Measurements from ENCODE around the gene DNAH9. TPM values are rescaled to one million over a fixed set of nuclear protein-coding genes. Genes with fewer than 3 reads are reported as not detected.

The DNAH9 gene
- total RNA-seq, 1 donor from 2014 or later, result not detected

DNA sequence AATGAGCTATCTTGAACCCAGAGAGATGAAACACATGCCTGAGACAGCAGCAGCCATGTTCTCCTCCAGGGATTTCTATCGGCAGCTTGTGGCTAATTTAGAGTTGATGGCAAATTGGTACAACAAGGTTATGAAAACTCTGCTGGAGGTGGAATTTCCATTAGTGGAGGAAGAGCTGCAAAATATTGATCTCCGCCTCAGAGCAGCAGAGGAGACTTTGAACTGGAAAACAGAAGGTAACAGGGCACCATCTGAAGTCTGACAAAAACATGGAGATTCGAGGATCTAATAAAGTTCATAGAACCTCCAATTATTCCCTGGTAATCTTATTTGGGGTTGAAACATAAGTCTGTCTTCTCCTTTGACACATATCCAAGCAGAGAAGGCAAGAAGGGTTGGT lies 52.8 kb downstream of the DNAH9 start:
- DNase-seq, result no peak

DNA sequence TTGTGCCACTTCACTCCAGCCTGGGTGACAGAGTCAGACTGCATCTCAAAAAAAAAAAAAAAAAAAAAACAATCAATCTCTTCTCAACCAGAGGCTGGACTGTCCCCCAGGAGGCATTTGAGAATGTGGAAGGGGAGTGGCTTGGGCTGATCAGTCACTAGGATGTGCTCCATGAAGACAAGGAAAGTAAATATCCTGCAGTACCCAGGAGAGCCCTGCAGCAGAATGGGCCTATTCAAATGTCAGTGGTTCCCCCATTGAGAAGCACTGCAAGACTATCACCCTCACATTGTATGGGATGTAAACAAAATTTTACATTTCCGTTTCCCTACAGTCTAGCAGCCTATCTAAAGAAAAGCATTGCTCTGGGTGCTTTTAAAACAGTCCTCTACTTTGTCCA lies 70.3 kb downstream of the DNAH9 start:
- no peak for DNase-seq

DNA sequence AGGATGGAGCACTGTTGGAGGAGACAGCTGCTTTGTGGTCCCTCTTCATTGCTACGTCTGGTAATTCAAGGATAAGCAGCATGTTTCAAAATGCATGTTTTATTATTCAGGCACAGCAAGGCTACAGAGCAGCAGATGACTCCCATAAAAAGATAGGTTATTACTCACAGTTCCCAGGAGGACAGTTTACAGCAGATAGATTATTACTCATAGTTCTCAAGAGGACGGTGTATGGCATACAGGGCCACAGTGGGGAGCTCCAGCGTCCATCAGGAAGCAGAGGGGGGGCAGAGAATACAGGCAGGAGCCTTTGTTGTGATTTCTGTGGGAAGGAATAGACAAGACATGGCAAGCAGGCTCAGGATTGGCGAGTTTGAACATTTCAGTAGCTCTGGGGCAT lies 72.9 kb downstream of the DNAH9 start:
- DNase-seq, result no peak

DNA sequence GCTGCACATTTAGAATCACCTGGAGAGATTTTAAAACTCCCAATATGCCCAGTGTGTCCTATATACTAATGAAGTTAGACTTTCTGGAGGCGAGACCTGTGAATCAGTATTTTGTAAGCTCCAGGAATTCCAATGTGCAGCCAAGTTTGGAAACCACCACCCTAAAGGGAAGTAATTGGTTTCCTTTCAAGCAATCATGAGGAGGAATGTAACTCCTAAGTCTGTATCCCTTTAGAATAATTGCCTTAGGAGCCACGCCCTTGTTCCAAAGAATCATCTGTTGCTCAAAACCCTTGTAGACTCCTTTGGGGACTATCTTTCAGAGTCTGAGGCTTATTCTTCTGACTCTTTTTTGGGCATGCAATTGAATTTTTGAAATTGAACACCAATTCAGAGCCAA lies 84.4 kb downstream of the DNAH9 start:
- DNase-seq, result no peak

DNA sequence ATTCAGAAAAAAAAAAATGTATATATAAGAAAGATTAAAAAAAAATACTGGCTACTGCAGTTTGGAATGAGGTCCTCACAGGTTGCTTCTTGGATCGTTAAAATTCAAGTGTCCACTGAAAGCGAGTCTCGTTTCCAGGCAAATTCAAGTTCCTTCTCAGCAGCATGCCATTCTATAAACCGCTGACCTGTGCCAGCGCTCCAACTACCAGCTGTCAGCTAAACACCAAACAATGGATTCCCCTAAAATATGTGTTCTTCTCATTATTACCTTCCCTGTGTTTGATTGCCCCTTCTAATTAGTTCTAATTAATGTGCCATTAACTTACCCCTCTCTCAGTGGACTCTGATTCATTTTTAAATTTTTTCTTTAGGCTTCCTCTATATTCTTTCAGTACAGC lies 92.4 kb downstream of the DNAH9 start:
- no peak for DNase-seq

DNA sequence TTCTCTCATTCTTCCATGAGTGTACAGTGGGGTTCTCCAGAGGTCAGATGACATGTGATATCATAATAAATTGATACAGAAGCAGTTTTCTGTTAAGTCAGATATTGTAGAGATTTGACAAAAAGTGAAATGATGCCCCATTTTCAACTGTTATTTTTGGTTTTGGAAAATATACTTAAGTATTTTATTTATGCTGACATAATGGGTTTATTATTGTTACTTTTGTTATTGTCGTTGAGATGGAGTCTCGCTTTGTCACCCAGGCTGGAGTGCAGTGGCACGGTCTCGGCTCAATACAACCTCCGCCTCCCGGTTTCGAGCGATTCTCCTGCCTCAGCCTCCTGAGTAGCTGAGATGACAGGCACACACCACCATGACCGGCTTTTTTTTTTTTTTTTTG lies 94.4 kb downstream of the DNAH9 start:
- no peak for DNase-seq

DNA sequence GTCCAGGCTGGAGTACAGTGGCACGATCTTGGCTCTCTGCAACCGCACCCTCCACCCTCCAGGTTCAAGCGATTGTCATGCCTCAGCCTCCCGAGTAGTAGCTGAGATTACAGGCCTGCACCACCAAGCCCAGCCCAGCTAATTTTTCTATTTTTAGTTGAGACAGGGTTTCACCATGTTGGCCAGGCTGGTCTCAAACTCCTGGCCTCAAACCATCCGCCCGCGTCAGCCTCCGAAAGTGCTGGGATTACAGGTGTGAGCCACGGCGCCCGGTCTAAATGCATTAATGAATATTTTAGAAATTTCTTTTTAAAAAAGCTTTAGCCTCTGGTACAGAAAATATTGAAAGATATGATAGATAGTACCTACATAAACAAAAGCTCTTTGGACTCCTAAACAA lies 95.0 kb downstream of the DNAH9 start:
- DNase-seq, result no peak

DNA sequence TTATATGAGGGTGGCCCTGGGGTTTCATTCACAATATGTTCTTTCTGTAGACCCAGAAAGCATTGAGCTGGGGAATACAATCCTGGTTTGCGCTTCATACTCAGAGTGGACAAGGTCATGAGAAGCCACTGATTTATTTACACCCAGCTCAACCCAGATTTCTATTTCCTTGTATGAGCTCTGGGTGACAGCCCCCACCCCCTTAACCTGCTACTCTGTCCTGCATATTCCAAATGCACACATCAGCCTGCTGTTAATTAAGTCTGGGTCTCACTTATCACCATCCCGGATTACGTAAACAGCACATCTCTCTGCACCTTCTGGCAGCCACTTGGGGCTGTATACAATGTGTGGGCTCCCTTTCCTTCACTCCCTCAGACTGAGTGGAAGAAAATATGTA lies 102.4 kb downstream of the DNAH9 start:
- no peak for DNase-seq

DNA sequence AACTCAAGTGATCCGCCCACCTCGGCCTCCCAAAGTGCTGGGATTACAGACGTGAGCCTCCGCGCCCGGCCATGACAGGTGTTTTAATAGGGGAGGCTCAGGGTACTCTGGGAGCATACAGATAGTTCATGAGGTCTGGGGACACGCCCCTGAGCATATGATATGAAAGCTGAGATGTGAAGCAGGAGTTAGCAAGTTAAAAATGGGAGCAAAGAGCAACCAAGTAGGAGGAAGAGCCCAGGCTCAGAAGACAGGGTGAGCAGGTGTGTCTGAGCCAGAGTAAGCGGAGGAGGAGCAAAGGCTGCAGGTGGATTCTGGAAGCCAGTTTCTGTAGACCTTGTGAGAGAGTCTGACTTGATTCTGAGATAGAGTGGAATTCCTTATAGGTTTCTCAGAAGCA lies 103.6 kb downstream of the DNAH9 start:
- DNase-seq, result no peak

DNA sequence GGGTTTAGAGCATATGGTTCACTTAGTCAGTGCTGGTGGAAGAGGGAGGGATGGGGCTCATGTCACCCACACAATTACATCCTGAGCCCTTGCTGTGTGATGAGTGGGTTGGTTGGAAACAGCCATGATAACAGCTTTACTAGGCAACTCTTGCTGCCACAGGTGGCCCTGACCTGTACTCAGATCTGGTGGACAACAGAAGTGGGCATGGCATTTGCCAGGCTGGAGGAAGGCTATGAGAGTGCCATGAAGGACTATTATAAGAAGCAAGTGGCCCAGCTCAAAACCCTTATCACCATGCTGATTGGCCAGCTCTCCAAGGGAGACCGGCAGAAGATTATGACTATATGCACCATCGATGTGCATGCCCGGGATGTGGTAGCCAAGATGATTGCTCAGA lies 105.8 kb downstream of the DNAH9 start:
- no peak for DNase-seq

DNA sequence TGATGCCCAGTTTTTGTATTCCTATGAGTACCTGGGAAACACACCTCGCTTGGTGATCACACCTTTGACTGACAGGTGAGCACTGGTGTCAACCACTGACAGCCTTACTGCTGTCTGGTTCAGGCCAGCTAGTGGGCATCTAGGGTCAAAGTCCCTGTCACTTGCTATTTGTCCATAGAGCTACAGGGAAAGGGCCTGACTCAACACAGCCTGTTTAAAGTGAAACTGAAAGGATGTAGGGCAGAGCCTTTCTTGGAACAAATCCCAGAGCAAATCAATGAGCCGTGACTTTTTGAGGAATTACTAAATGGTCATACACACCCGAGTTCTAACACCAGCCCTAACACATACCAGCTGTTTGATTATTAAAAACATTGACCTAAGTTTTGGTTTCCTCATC lies 106.8 kb downstream of the DNAH9 start:
- no peak for DNase-seq

DNA sequence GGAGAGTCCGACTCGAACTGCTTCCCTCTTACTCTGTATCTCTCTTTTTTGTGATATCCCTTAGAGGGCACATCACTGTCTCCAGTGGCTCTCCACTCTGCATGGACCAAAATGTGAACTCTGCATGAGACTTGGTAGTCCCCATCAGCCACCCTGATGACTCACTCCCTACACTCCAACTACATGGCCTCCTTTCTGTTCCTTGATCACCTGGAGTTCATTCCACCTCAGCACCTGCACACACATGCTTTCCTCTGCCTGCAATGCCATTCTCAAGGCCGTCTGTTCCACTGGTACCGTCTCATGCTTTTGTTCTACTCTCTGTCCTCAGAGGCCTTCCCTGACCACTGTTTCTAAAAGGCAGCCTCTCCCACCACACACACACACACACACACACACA lies 109.3 kb downstream of the DNAH9 start:
- no peak for DNase-seq

DNA sequence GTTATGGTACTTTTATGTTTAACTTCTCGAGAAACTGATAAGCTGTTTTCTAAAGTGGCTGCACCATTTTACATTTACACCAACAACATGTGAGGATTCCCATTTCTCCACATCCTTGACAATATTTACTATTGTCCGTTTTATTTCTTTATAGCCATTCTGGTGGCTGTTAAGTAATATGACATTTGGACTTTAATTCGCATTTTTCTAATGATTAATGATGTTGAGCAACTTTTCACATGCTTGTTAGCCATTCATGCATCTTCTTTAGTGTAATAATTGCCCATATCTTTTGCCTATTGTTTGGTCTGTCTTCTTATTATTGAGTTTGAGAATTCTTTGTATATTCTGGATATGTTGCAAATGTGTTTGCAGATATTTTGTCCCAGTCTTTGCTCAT lies 114.2 kb downstream of the DNAH9 start:
- DNase-seq, result no peak

DNA sequence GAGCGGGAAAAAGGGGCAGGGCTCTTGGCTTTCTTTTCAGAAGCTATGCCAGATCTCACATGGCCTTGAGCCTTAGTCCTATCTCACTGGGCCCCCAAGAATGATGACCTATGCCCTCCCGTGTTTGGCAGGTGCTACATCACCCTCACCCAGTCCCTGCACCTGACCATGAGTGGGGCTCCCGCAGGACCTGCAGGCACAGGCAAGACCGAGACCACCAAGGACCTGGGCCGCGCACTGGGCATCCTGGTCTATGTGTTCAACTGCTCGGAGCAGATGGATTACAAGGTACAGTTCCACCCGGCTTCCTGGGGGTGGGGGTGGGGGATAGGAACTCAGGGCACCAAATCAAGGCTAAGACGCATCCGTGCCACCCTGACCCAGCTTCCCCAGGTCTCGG lies 120.9 kb downstream of the DNAH9 start:
- no peak for DNase-seq

DNA sequence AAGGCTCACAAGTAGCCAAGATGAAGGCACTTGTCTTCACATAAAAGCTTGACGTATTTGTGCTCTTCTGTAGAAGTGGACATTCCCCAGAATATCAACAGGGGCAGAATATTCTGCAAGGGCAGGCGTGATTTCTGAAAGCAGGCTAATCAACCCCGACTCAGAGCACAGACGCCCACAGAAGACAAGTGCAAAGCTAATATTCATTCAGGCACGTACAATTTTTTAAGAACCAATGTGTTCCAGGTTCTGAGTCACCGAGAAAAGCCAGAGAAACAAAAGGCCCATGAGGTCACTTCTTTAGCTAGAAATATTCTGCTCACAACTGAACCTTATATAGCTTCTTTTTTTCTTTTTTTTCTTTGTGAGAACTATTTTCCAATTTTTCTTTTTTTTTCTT lies 121.6 kb downstream of the DNAH9 start:
- DNase-seq, result no peak

DNA sequence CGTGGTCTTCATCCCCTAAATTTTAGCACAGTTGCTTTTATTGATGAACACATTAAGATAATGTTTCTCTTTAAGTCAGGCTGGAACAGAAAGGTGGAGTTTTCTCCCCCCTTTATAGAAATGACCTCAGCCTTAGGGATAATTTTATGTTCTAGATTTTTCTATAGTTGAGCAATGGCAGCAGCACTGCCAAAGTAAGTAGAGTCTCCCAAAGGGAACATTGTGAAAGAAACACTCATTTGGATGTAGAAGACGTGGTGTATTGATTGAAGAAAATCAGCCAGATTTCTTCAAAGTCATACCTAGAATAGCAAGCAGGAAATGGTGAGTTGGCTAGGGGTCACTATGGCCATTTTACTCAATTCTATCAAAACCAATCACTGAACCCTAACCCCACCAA lies 122.5 kb downstream of the DNAH9 start:
- DNase-seq, result no peak

DNA sequence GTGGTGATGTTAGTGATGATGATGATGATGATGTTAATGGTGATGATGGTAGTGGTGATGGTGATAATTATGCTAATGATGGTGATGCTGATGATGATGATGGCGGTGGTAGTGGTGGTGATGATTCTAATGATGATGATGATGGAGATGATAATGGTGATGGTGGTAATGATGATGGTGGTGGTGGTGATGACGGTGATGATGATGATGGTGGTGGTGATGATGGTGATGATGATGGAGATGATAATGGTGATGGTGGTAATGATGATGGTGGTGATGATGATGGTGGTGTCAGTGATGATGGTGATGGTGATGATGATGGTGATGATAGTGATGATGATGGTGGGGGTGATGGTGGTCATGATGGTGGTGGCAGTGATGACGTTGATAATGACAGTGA lies 132.5 kb downstream of the DNAH9 start:
- no peak for DNase-seq

DNA sequence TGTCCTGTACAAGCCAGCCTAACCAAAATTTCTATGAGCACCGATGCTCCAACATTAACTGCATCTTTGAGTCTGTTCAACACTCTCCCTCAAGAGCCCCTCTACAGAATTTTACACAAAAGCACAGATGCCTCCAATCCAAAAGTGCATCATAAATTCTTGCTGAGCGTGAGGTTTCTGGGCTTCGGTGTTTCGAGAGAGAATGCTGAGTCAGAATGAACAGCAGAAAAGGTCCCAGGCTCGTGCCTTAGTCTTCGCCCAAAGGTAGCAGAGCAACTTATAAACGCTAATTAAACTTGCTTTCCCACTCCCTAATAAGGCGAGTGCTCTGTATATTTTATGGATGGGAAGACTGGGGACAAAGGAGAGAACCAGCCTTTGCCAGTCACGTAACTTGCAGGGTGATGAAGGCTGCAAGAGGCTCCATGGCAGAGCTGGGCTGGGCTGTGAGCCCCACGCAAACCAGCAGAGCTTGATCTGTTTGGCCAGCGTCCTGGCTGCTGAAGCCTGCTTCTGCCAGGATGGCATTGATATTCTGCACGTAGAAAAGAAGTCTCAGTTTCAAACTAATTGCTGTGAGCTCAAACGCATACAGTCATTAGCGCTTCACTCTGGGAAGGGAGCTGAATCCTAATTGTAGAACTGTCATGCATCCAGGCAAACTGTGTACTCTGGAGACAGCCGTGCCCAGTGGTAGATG lies 138.5 kb downstream of the DNAH9 start:
- DNase-seq, result no peak

DNA sequence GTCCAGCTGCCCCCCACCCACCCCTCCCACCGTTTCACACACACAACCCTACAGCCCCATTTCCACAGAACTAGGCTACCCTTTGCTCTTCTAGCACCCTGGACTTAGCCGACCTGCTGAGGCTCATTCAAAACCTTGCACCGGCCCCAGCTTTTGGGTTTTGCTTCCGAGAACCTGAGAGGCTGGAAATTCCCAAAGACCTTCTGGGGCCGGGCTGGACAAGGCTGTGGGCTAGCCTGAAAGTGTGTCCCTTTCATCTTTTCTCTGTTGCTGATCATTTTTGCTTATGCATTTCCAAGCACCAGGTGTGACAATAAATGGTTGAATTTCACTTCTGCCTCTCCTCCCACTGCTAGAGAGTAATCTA lies 139.0 kb downstream of the DNAH9 start:
- no peak for DNase-seq

DNA sequence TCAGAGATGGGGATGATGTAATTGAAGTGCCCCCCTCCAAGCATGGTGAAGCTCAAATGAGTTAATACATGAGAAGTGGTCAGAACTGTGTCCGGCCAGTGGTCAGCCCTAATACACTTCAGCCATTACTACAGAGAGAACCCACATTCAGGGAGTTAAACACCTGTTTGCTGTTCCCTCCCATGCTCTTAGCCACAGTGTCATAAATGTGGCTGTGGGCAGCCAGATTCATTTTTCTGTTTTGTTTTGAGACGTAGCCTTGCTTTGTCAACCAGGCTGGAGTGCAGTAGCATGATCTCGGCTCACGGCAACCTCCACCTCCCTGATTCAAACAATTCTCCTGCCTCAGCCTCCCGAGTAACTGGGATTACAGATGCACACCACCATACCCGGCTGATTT lies 139.9 kb downstream of the DNAH9 start:
- DNase-seq, result no peak

DNA sequence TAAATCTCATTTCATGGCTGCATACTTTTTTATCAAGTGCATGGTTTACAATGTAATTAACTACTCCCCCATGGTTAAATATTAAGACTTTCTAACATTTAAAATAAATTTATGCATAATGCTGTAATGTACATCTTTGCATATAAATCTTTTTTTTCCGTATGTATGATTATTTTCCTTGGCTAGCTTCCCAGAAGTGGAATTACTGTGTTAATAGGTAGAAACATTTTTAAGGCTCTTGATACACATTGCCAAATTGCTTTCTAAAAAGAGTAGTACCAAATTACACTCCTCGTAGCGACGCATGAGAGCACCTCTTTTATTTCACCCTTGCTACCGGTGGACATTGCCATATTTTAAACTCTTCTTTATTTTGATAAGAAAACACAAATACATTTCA lies 141.1 kb downstream of the DNAH9 start:
- no peak for DNase-seq

DNA sequence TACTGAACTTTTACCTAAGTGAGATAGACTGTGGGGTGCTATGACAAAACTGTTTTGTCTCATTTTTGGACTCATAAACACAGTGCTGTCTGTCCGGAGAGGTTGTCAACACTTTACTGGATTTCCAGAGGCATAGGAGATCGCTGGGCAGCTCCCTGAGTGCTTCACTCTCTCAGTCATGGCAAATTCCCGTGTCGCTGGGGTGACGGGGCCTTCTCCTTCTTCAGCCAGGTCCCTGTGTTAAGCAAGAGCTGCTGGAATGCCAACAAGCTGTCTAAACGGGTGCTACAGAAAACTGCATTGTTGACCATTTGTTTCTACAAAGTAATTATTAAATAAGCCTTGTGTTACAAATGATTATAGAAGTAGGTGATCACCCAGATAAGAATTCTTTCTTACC lies 141.6 kb downstream of the DNAH9 start:
- no peak for DNase-seq

DNA sequence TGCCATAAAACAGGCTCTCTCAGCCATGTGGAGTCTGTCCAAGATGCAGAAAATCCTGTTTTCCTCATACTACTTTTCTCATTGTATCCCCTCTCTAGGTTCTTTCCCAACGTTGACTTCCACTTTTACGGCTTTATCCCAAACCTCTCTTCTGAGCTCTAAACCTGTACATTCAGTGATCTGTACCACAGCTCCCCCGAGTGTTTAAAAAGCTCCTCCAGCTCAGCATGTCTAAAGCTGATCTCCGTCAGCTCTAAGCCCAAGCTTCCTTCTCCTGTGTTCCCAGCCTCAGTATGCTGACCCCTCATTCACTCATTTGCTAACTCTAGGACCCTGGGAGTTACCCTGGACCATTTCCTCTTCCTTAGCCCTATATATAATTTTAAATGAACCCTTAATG lies 144.6 kb downstream of the DNAH9 start:
- no peak for DNase-seq

DNA sequence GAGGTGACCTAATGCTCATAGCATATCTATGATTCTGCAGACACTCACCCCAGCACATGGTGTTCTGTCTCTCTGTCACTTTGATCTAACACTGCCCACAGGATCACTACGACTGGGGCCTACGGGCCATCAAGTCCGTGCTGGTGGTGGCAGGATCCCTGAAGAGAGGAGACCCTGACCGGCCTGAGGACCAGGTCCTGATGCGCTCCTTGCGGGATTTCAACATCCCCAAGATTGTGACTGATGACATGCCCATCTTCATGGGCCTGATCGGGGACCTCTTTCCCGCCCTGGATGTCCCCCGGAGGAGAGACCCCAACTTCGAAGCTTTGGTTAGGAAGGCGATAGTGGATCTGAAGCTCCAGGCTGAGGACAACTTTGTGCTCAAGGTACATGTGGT lies 146.4 kb downstream of the DNAH9 start:
- DNase-seq, result no peak

DNA sequence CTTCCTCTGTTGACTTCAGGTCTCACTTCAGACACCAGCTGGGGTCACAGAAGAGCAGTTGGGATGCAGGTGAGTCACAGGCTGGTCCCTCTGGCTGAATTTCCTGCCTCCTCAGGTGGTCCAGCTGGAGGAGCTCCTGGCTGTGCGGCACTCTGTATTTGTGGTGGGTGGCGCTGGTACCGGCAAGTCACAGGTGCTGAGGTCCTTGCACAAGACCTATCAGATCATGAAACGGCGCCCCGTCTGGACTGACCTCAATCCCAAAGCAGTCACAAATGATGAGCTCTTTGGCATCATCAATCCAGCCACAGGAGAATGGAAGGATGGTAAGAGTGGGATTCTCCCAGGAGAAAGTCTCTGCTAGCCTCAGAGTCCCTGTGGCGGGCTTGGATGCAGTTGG lies 149.2 kb downstream of the DNAH9 start:
- no peak for DNase-seq

DNA sequence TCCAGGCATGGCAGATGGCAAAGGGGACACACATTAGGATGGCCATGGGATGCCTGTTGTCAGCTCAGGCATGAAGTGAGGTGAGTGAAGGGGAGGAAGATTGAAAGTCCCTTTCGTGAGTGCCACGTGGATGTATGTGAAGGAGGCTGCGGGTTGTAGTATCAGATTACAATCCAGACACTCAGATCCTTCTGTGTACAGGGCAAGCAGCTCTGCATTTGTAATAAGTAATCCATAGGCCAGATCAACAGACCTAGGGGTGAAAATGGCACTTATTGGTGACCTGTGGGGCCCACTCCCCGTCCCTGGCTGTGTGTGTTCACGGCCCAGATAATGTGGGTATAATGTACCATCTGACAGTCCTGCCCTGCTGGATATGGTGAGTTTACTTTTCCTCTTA lies 159.5 kb downstream of the DNAH9 start:
- no peak for DNase-seq
